H1 (cell line): ENCODE measurements around the gene ZNF516. TPM values are rescaled to one million over a fixed set of nuclear protein-coding genes. Genes with fewer than 3 reads are reported as not detected.

Experiments used
- CTCF ChIA-PET: fragments of 300-600 bp; sonication (Branson Sonifier 250); formaldehyde crosslinking; loops from one replicate; lab custom pipeline; 2021; ENCODE audit not compliant: partially characterized antibody; lab: Charles Lee
- POLR2A ChIA-PET: fragments of 300-600 bp; sonication (Branson Sonifier 250); formaldehyde crosslinking; loops from one replicate; lab custom pipeline; 2021; ENCODE audit warnings: inconsistent platforms; ENCODE audit not compliant: partially characterized antibody; lab: Charles Lee
- DNase-seq, 2 experiments: peaks; one replicate each; pipeline versions ENCODE4 v3.0.0 to v3.0.0-alpha.2; 2010 to 2022; ENCODE audit warnings: low spot score in 2 of 2, low read depth in 1 of 2, mixed read lengths in 1 of 2
- FAIRE-seq: peaks from 2 replicates; lab custom pipeline; 2011; peaks lifted over from hg19 to GRCh38; lab: Jason Lieb, UNC
- H2AFZ ChIP-seq: 2 replicates; pipeline ENCODE4 v1.8.1; 2012; ENCODE audit warnings: low read length, inconsistent platforms
- H2AK5ac ChIP-seq: 2 replicates; pipeline ENCODE4 v1.6.1; 2013; ENCODE audit warnings: low read depth, low read length
- H2BK120ac ChIP-seq: replicated peaks from 2 replicates; pipeline ENCODE3; 2013; ENCODE audit warnings: low read depth, low read length, inconsistent platforms
- H2BK12ac ChIP-seq: 2 replicates; pipeline ENCODE4 v1.6.1; 2013; ENCODE audit warnings: low read depth, low read length
- H2BK15ac ChIP-seq: 2 replicates; pipeline ENCODE4 v1.6.1; 2013; ENCODE audit warnings: low read length
- H2BK20ac ChIP-seq: 2 replicates; pipeline ENCODE4 v1.6.1; 2013; ENCODE audit warnings: low read length
- H2BK5ac ChIP-seq: 2 replicates; pipeline ENCODE4 v1.6.1; 2013; ENCODE audit warnings: low read depth, low read length
- H3K14ac ChIP-seq: 2 replicates; pipeline ENCODE4 v1.6.1; 2013; ENCODE audit warnings: inconsistent platforms; ENCODE audit not compliant: insufficient read length
- H3K18ac ChIP-seq: 2 replicates; pipeline ENCODE4 v1.6.1; 2013; ENCODE audit warnings: low read length; ENCODE audit errors: extremely low read depth
- H3K23ac ChIP-seq: 2 replicates; pipeline ENCODE4 v1.6.1; 2013; ENCODE audit warnings: inconsistent platforms; ENCODE audit not compliant: insufficient read length
- H3K23me2 ChIP-seq: 2 replicates; pipeline ENCODE4 v1.6.1; 2013; ENCODE audit warnings: low read depth, low read length
- H3K27ac ChIP-seq: 2 replicates; pipeline ENCODE4 v1.6.1; 2011; ENCODE audit warnings: low read depth, low read length, inconsistent platforms
- H3K27me3 ChIP-seq, 4 experiments: replicated peaks in 1 of 4; 1 replicate in 1 of 4; 2 replicates in 3 of 4; pipeline versions ENCODE4 v1.6.1 to v1.8.1; 2011 to 2013; ENCODE audit warnings: low read length in 3 of 4, mild to moderate bottlenecking in 3 of 4, inconsistent platforms in 2 of 4, mixed read lengths in 2 of 4, moderate library complexity in 1 of 4; ENCODE audit not compliant: control insufficient read depth in 3 of 4, insufficient read depth in 3 of 4; ENCODE audit errors: extremely low read depth in 1 of 4
- H3K36me3 ChIP-seq, 4 experiments: 2 replicates each; pipeline versions ENCODE4 v1.6.1 to v1.8.1; 2011 to 2013; ENCODE audit warnings: mild to moderate bottlenecking in 4 of 4, low read length in 3 of 4, moderate library complexity in 2 of 4, control low read depth in 1 of 4, inconsistent platforms in 1 of 4; ENCODE audit not compliant: insufficient read depth in 4 of 4, control insufficient read depth in 2 of 4
- H3K4ac ChIP-seq: replicated peaks from 2 replicates; pipeline ENCODE3; 2013; ENCODE audit warnings: low read length, low read depth, mixed read lengths, inconsistent platforms; ENCODE audit not compliant: insufficient read length
- H3K4me1 ChIP-seq, 4 experiments: replicated peaks in 1 of 4; 1 replicate in 1 of 4; 2 replicates in 3 of 4; pipeline versions ENCODE4 v1.6.1 to v1.8.1; 2011 to 2013; ENCODE audit warnings: low read length in 3 of 4, inconsistent platforms in 2 of 4, mixed read lengths in 1 of 4; ENCODE audit not compliant: insufficient read depth in 4 of 4, control insufficient read depth in 3 of 4
- H3K4me2 ChIP-seq, 2 experiments: 2 replicates each; pipeline versions ENCODE4 v1.6.1 to v1.8.1; 2011 to 2013; ENCODE audit warnings: low read depth in 2 of 2, low read length in 2 of 2, control low read depth in 1 of 2, inconsistent platforms in 1 of 2, mild to moderate bottlenecking in 1 of 2; ENCODE audit not compliant: insufficient read depth in 1 of 2
- H3K4me3 ChIP-seq, 4 experiments: fragments of 200-600, 300-600 bp in 1 of 4; sonication (generic), shearing (Covaris generic), sonication (Bioruptor Twin) in 1 of 4; 2 replicates each; pipeline versions ENCODE4 v1.5.1 to v1.8.1; 2011 to 2016; ENCODE audit warnings: low read length in 4 of 4, low read depth in 3 of 4, control low read depth in 2 of 4, inconsistent platforms in 2 of 4, mild to moderate bottlenecking in 2 of 4, mixed read lengths in 1 of 4, moderate library complexity in 1 of 4; ENCODE audit not compliant: insufficient read depth in 2 of 4; ENCODE audit errors: extremely low read depth in 1 of 4
- H3K56ac ChIP-seq: replicated peaks from 2 replicates; pipeline ENCODE3; 2013; ENCODE audit warnings: low read depth, mild to moderate bottlenecking, mixed read lengths, low read length, inconsistent platforms; ENCODE audit not compliant: insufficient read length
- H3K79me1 ChIP-seq: 2 replicates; pipeline ENCODE4 v1.6.1; 2013; ENCODE audit warnings: low read depth, low read length, control low read depth
- H3K79me2 ChIP-seq, 2 experiments: 2 replicates each; pipeline versions ENCODE4 v1.6.1 to v1.8.1; 2012 to 2013; ENCODE audit warnings: low read length in 2 of 2, mild to moderate bottlenecking in 2 of 2, inconsistent platforms in 1 of 2; ENCODE audit not compliant: insufficient read depth in 2 of 2, control insufficient read depth in 1 of 2
- H3K9ac ChIP-seq, 4 experiments: replicated peaks in 1 of 4; 1 replicate in 1 of 4; 2 replicates in 3 of 4; pipeline versions ENCODE4 v1.6.1 to v1.8.1; 2011 to 2013; ENCODE audit warnings: low read depth in 3 of 4, low read length in 3 of 4, control low read depth in 2 of 4, mild to moderate bottlenecking in 2 of 4, moderate library complexity in 2 of 4, inconsistent platforms in 1 of 4; ENCODE audit errors: extremely low read depth in 1 of 4
- H3K9me3 ChIP-seq, 2 experiments: 2 replicates each; pipeline versions ENCODE4 v1.6.1 to v1.8.1; 2012 to 2013; ENCODE audit warnings: mild to moderate bottlenecking in 2 of 2, moderate library complexity in 2 of 2, control low read depth in 1 of 2, inconsistent platforms in 1 of 2, low read depth in 1 of 2, low read length in 1 of 2, mixed read lengths in 1 of 2; ENCODE audit not compliant: insufficient read depth in 2 of 2
- H4K20me1 ChIP-seq, 2 experiments: replicated peaks in 1 of 2; 2 replicates each; pipeline versions ENCODE3 to v1.8.1; 2011 to 2013; ENCODE audit warnings: inconsistent platforms in 2 of 2, low read length in 2 of 2, mild to moderate bottlenecking in 1 of 2; ENCODE audit not compliant: insufficient read depth in 2 of 2, control insufficient read depth in 1 of 2
- H4K5ac ChIP-seq: 2 replicates; pipeline ENCODE4 v1.6.1; 2013; ENCODE audit warnings: low read length, low read depth, mixed read lengths, inconsistent platforms; ENCODE audit not compliant: insufficient read length
- H4K8ac ChIP-seq: 2 replicates; pipeline ENCODE4 v1.8.0; 2013; ENCODE audit warnings: mild to moderate bottlenecking, moderate library complexity, low read length, inconsistent platforms; ENCODE audit not compliant: insufficient read depth; ENCODE audit errors: extremely low read depth
- H4K91ac ChIP-seq: replicated peaks from 2 replicates; pipeline ENCODE3; 2013; ENCODE audit warnings: low read length, mixed read lengths, inconsistent platforms; ENCODE audit not compliant: insufficient read length
- BRCA1 ChIP-seq: IDR thresholded peaks from 2 replicates; pipeline ENCODE4 v1.6.1; 2012; ENCODE audit warnings: low read depth, low read length, improper control_type of control experiment
- CBX5 ChIP-seq: fragments of 300-800, 300-1000 bp; sonication (generic); IDR thresholded peaks from 2 replicates; pipeline ENCODE4 v1.7.1; 2016; ENCODE audit warnings: antibody characterized with exemption, low read length, low read depth
- CBX8 ChIP-seq: fragments of 300-800, 300-1000 bp; sonication (generic); IDR thresholded peaks from 2 replicates; pipeline ENCODE4 v1.7.1; 2016; ENCODE audit warnings: low read depth, low read length, borderline replicate concordance
- CTBP2 ChIP-seq: IDR thresholded peaks from 2 replicates; pipeline ENCODE4 v1.7.0; 2011; ENCODE audit warnings: borderline replicate concordance, mild to moderate bottlenecking, moderate library complexity, mixed read lengths, low read length; ENCODE audit not compliant: insufficient read depth, insufficient read length
- EGR1 ChIP-seq: IDR thresholded peaks from 2 replicates; pipeline ENCODE4 v1.6.1; 2011; ENCODE audit warnings: low read depth, low read length, borderline replicate concordance
- EZH2 ChIP-seq: fragments of 200-600 bp; sonication (generic); IDR thresholded peaks from 2 replicates; pipeline ENCODE4 v1.7.1; 2012; ENCODE audit warnings: low read depth, mild to moderate bottlenecking, moderate library complexity, low read length, inconsistent platforms; ENCODE audit not compliant: severe bottlenecking
- NRF1 ChIP-seq: IDR thresholded peaks from 2 replicates; pipeline ENCODE4 v1.6.1; 2011; ENCODE audit warnings: mild to moderate bottlenecking, low read depth, low read length, improper control_type of control experiment
- SIRT6 ChIP-seq: IDR thresholded peaks from one replicate; pipeline ENCODE4 v1.7.1; 2012; ENCODE audit warnings: low read length, inconsistent platforms
- SIX5 ChIP-seq: IDR thresholded peaks from 2 replicates; pipeline ENCODE4 v1.6.1; 2011; ENCODE audit warnings: mild to moderate bottlenecking, low read depth, low read length
- TBP ChIP-seq: IDR thresholded peaks from 2 replicates; pipeline ENCODE4 v1.6.1; 2011; ENCODE audit warnings: low read depth, low read length, improper control_type of control experiment
- WGBS, 2 experiments: shearing (Covaris generic) in 1 of 2; methylation state at CpG; one replicate each; pipeline versions ENCODE4 v1.1.6 to v1.1.7; 2013 to 2015; ENCODE audit warnings: low lambda C conversion rate in 2 of 2, mixed read lengths in 2 of 2, inconsistent platforms in 1 of 2, low coverage in 1 of 2, missing lambda C conversion rate in 1 of 2; ENCODE audit not compliant: insufficient replicate concordance in 2 of 2, insufficient coverage in 1 of 2, insufficient read length in 1 of 2; ENCODE audit errors: extremely low coverage in 1 of 2, missing lambda C conversion rate in 1 of 2; 5-methylcytosine and 5-hydroxymethylcytosine counted together
- polyA plus RNA-seq, 7 experiments: library from polyadenylated mRNA; depleted of rRNA in 3 of 7; stranded (reverse) in 5 of 7; unstranded in 2 of 7; fragments of >200 nt in 5 of 7; fragments of 200-250 nt in 2 of 7; gene quantifications; 1 replicate in 5 of 7; 2 replicates in 1 of 7; 4 replicates in 1 of 7; pipeline versions ENCODE4 v1.2.1 to v1.2.3, GENCODE V29; 2011 to 2013; ENCODE audit warnings: missing spikeins in 2 of 7, mixed read lengths in 2 of 7
- total RNA-seq: library from RNA; stranded (reverse); fragmentation: NEBNext Ultra II Directional; extraction: Animal tissue kit (Norgen Biotek cat#: 25700); gene quantifications from 2 replicates; pipeline ENCODE4 v1.2.1, GENCODE V29; 2021
- TF ChIP-seq, protein P1 (sequence below): IDR thresholded peaks from 2 replicates; pipeline ENCODE4 v1.6.1; 2011; ENCODE audit warnings: low read depth, mild to moderate bottlenecking, low read length; ENCODE audit not compliant: insufficient read depth

The ZNF516 gene
- total and polyA plus RNA-seq, 2 of the 8 experiments (the other 6 are each of a cell fraction or from before 2014, with no cell fraction given): 7.3 to 17.0 TPM

DNA sequence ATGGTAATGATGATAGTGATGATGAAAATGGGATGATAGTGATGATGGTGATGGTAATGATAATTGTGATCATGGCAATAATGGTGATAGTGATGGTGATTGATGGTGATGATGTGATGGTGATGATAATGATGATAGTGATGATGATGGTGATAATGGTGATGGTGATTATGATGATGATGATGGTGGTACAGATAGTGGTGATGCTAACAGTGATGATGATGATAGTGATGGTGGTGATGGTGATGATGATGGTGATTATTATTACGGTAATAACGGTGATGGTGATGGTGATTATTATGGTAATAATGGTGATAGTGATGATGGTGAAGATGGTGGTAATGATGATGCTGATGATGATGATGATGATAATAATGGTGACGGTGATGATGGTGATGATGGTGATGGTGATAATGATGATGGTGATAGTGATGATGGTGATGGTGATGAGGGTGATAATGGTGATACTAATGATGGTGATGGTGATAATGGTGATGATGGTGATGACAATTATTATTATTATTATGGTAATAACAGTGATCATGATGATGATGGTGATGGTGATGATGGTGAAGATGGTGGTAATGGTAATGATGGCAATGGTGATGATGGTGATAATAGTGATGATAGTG, 151.0 kb downstream of the ZNF516 start:
- Histone ChIP-seq H3K27me3 (no peaks in the 10 kb centered on the region), H2AFZ (no peak overlapping the region), H4K20me1 (peaks cover 0 to 6% of the 10 kb centered on the region in 2 experiments), H3K23me2 (peaks cover 7% of the 10 kb centered on the region; the same call in 1 of the 2 replicates), H3K18ac (no peak overlapping the region), H3K36me3 (no peaks in the 10 kb centered on the region), H2BK120ac (no peak overlapping the region), H3K14ac (no peak overlapping the region), H4K5ac (no peak overlapping the region), H2BK20ac (no peak overlapping the region), H3K9me3 (peaks cover 3 to 6% of the 10 kb centered on the region in 2 experiments; a peak in 2 of 4 replicates), H3K4me2 (no peak overlapping the region), H3K79me1 (no peaks in the 10 kb centered on the region), H3K4me3 (no peak overlapping the region), H3K4ac (no peak overlapping the region), H3K23ac (no peak overlapping the region), H4K8ac (no peak overlapping the region), H2BK5ac (no peak overlapping the region), H2BK15ac (no peak overlapping the region), H4K91ac (no peak overlapping the region), H3K56ac (peak overlapping the region; percentile 56), H2BK12ac (no peak overlapping the region), H3K79me2 (no peaks in the 10 kb centered on the region), H3K27ac (no peak overlapping the region), H3K9ac (no peak overlapping the region), H3K4me1 (peaks cover 0 to 3% (median 3%) of the 10 kb centered on the region in 4 experiments; a peak in 3 of 7 replicates), H2AK5ac (no peak overlapping the region)
- DNase-seq (no peak), FAIRE-seq (no peak)
- CTCF ChIA-PET: no interaction called here
- POLR2A ChIA-PET: no interaction called here
- TF ChIP-seq TBP (no peak), CBX5 (no peak), CBX8 (no peak), NRF1 (no peak), CTBP2 (no peak), BRCA1 (no peak), EZH2 (no peak), EGR1 (no peak), SIX5 (no peak), SIRT6 (no peak)
- TF ChIP-seq, protein P1, sequence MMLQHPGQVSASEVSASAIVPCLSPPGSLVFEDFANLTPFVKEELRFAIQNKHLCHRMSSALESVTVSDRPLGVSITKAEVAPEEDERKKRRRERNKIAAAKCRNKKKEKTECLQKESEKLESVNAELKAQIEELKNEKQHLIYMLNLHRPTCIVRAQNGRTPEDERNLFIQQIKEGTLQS: no peak
- WGBS, 2 experiments: 94 to 100% methylated on average over 2 to 3 of the region's 3 CpGs
